HepG2 (cell line): ENCODE measurements around the gene GLB1L. TPM values are rescaled to one million over a fixed set of nuclear protein-coding genes. Genes with fewer than 3 reads are reported as not detected.
A peak's percentile ranks its signal among the peaks of the same experiment; 100 is the strongest.

ENCODE experiments used
- MAF1 ChIP-seq: sonication (generic); formaldehyde crosslinking; IDR thresholded peaks from 2 replicates; pipeline ENCODE4 v1.5.0; 2020; ENCODE audit warnings: missing genetic modification reagents, borderline replicate concordance
- MZF1 ChIP-seq: sonication (generic); formaldehyde crosslinking; IDR thresholded peaks from 2 replicates; pipeline ENCODE4 v1.8.1; 2023; ENCODE audit warnings: mild to moderate bottlenecking, missing genetic modification reagents, borderline replicate concordance
- RORA ChIP-seq: sonication (generic); formaldehyde crosslinking; IDR thresholded peaks from 2 replicates; pipeline ENCODE4 v1.5.0; 2020; ENCODE audit warnings: mild to moderate bottlenecking, missing genetic modification reagents, moderate library complexity
- SP140L ChIP-seq: sonication (generic); formaldehyde crosslinking; IDR thresholded peaks from 2 replicates; pipeline ENCODE4 v1.4.0; 2020; ENCODE audit warnings: missing genetic modification reagents, borderline replicate concordance
- YY1 ChIP-seq: IDR thresholded peaks from 2 replicates; pipeline ENCODE4 v1.6.1; 2011; ENCODE audit warnings: low read length, low read depth, moderate library complexity, mild to moderate bottlenecking; ENCODE audit not compliant: insufficient read depth, insufficient replicate concordance
- ZFAT ChIP-seq: sonication (generic); formaldehyde crosslinking; conservative IDR thresholded peaks from 2 replicates; pipeline ENCODE4 v1.8.1; 2023; ENCODE audit warnings: missing genetic modification reagents, inconsistent platforms
- ZNF83 ChIP-seq: sonication (generic); formaldehyde crosslinking; IDR thresholded peaks from 2 replicates; pipeline ENCODE4 v1.4.0; 2020; ENCODE audit warnings: missing genetic modification reagents, mild to moderate bottlenecking, borderline replicate concordance
- polyA plus RNA-seq, 8 experiments: library from polyadenylated mRNA; depleted of rRNA in 3 of 8; stranded (reverse) in 7 of 8; unstranded in 1 of 8; fragments of >200 nt; fragmentation: Illumina TruSeq in 4 of 8; extraction: Trizol in 4 of 8; gene quantifications; 2 replicates each; pipeline versions ENCODE4 v1.2.1 to v1.2.3, GENCODE V29; 2011 to 2016; ENCODE audit warnings: low read depth in 4 of 8, missing spikeins in 1 of 8, mixed read lengths in 1 of 8; ENCODE audit not compliant: insufficient read depth in 1 of 8
- total RNA-seq, 5 experiments: library from RNA; depleted of rRNA; stranded (reverse); fragments of >200 nt; fragmentation: Illumina TruSeq; extraction: Trizol; gene quantifications; 2 replicates each; pipeline ENCODE4 v1.2.3, GENCODE V29; 2016; ENCODE audit warnings: low read depth in 1 of 5
- TF ChIP-seq, protein P1 (sequence below): sonication (generic); formaldehyde crosslinking; IDR thresholded peaks from 2 replicates; pipeline ENCODE4 v1.4.0; 2020; ENCODE audit warnings: mild to moderate bottlenecking, missing genetic modification reagents
- TF ChIP-seq, protein P2 (sequence below): sonication (generic); formaldehyde crosslinking; IDR thresholded peaks from 2 replicates; pipeline ENCODE4 v1.5.0; 2020; ENCODE audit warnings: mild to moderate bottlenecking, missing genetic modification reagents
- TF ChIP-seq, protein P3 (sequence below): sonication (generic); formaldehyde crosslinking; IDR thresholded peaks from 2 replicates; pipeline ENCODE4 v1.8.1; 2023; ENCODE audit warnings: mild to moderate bottlenecking, missing genetic modification reagents, borderline replicate concordance
- TF ChIP-seq, protein P4 (sequence below): sonication (generic); formaldehyde crosslinking; IDR thresholded peaks from 2 replicates; pipeline ENCODE4 v1.5.1; 2020; ENCODE audit warnings: missing genetic modification reagents, mild to moderate bottlenecking, borderline replicate concordance
- TF ChIP-seq, protein P5 (sequence below): sonication (generic); formaldehyde crosslinking; IDR thresholded peaks from 2 replicates; pipeline ENCODE4 v1.4.0; 2020; ENCODE audit warnings: mild to moderate bottlenecking, missing genetic modification reagents
- TF ChIP-seq, protein P6 (sequence below): sonication (generic); formaldehyde crosslinking; conservative IDR thresholded peaks from 2 replicates; pipeline ENCODE4 v1.8.0; 2022; ENCODE audit warnings: missing genetic modification reagents

The GLB1L gene
- total and polyA plus RNA-seq, 2 of the 13 experiments (the other 11 are each of a cell fraction or from before 2014, with no cell fraction given), result 6.8 to 7.3 TPM

DNA sequence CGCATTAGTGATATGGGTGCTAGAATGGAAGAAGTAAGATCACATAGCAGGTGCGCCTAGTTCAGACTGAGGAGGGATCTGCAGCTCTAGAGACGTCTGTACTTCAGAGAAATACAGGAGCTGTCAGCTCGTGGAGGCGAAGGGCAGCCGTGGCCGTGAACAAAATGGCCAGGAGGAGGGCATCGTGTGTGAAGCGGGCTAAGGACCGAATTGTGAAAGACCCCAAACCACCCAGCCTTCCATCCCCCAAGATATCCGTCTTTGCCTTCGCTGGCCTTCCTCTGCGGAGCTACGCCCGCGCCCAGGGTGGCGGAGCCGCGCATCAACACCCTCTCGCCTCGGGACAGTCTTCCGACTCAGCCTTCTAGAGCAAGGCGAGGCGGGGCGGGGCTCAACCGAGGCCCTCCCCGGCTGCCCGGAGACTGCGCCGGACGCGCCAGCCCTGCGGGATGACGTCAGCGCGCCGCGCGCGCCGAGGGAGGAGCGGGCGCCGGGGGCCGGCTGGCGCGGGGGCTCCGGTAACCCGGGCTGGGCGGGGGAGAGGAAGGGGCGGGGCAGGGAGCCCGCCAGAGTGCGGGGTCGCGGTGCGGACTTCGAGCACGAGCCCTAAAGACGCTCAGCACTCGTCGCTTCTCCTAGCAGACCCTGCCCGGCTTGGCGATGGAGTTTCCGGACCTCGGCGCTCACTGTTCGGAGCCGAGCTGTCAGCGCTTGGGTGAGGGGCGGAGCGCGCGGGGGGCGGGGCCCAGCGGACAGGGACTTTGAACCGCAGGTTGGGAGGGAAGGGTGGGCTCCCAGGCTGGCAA, 38.7 kb downstream of the GLB1L start, which contains the start of gene ZFAND2B (continued):
- no peak for TF ChIP-seq ZNF83
- TF ChIP-seq, protein P1, sequence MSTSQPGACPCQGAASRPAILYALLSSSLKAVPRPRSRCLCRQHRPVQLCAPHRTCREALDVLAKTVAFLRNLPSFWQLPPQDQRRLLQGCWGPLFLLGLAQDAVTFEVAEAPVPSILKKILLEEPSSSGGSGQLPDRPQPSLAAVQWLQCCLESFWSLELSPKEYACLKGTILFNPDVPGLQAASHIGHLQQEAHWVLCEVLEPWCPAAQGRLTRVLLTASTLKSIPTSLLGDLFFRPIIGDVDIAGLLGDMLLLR (CRISPR knock-in tag), result no peak
- peak; percentile 66; the same call in 1 of the 2 replicates for TF ChIP-seq SP140L
- TF ChIP-seq, protein P2, sequence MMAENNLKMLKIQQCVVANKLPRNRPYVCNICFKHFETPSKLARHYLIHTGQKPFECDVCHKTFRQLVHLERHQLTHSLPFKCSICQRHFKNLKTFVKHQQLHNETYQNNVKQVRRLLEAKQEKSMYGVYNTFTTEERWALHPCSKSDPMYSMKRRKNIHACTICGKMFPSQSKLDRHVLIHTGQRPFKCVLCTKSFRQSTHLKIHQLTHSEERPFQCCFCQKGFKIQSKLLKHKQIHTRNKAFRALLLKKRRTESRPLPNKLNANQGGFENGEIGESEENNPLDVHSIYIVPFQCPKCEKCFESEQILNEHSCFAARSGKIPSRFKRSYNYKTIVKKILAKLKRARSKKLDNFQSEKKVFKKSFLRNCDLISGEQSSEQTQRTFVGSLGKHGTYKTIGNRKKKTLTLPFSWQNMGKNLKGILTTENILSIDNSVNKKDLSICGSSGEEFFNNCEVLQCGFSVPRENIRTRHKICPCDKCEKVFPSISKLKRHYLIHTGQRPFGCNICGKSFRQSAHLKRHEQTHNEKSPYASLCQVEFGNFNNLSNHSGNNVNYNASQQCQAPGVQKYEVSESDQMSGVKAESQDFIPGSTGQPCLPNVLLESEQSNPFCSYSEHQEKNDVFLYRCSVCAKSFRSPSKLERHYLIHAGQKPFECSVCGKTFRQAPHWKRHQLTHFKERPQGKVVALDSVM, result no peak
- TF ChIP-seq RORA (CRISPR knock-in tag), result no peak
- TF ChIP-seq, protein P3, sequence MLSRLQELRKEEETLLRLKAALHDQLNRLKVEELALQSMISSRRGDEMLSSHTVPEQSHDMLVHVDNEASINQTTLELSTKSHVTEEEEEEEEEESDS (CRISPR knock-in tag), result peak; percentile 71; the same call in 1 of the 2 replicates
- TF ChIP-seq ZFAT (CRISPR knock-in tag), result no peak
- TF ChIP-seq, protein P4, sequence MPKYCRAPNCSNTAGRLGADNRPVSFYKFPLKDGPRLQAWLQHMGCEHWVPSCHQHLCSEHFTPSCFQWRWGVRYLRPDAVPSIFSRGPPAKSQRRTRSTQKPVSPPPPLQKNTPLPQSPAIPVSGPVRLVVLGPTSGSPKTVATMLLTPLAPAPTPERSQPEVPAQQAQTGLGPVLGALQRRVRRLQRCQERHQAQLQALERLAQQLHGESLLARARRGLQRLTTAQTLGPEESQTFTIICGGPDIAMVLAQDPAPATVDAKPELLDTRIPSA, result peak; percentile 87; the same call in 1 of the 2 replicates
- TF ChIP-seq MZF1 (CRISPR knock-in tag), result no peak
- TF ChIP-seq, protein P5, sequence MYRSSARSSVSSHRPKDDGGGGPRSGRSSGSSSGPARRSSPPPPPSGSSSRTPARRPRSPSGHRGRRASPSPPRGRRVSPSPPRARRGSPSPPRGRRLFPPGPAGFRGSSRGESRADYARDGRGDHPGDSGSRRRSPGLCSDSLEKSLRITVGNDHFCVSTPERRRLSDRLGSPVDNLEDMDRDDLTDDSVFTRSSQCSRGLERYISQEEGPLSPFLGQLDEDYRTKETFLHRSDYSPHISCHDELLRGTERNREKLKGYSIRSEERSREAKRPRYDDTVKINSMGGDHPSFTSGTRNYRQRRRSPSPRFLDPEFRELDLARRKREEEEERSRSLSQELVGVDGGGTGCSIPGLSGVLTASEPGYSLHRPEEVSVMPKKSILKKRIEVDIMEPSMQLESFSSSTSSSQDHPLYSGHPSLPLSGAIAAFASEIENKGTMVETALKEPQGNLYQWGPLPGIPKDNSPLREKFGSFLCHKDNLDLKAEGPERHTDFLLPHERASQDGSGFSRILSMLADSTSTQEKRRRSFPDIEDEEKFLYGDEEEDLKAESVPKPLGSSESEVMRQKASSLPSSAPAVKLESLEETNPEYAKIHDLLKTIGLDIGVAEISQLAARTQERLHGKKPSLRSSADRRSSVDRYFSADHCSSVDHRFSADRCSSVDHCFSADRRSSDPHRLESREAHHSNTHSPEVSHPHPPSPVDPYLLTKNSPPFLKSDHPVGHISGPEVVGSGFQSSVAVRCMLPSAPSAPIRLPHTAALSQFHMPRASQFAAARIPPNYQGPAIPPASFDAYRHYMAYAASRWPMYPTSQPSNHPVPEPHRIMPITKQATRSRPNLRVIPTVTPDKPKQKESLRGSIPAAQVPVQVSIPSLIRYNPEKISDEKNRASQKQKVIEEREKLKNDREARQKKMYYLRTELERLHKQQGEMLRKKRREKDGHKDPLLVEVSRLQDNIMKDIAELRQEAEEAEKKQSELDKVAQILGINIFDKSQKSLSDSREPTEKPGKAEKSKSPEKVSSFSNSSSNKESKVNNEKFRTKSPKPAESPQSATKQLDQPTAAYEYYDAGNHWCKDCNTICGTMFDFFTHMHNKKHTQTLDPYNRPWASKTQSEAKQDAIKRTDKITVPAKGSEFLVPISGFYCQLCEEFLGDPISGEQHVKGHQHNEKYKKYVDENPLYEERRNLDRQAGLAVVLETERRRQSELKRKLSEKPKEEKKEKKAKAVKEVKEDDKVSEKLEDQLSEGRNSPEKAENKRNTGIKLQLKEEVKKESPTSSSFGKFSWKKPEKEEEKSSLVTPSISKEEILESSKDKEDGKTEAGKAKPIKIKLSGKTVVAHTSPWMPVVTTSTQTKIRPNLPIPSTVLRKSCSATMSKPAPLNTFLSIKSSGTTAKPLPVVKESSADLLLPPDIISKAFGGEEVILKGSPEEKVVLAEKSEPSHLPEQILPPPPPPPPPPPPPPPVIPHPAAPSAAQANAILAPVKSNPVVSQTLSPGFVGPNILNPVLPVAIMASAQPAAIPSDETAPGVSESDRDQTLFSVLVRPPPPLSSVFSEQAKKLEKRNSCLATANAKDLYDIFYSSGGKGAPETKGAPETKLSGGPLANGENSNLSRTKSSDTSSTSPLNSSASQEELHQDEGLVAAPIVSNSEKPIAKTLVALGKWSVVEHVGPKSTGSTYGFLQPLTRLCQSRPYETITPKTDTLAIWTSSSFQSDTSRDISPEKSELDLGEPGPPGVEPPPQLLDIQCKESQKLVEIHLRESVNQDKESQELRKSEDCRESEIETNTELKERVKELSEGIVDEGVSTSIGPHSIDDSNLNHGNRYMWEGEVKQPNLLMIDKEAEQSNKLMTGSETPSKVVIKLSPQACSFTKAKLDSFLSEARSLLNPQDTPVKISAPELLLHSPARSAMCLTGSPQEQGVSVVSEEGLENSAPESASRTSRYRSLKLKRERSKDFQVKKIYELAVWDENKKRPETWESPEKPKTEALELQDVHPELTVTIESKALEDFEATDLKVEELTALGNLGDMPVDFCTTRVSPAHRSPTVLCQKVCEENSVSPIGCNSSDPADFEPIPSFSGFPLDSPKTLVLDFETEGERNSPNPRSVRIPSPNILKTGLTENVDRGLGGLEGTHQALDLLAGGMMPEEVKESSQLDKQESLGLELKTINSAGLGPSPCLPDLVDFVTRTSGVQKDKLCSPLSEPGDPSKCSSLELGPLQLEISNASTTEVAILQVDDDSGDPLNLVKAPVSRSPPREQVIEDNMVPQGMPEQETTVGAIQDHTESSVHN (CRISPR knock-in tag), result peak; percentile 82; the same call in 1 of the 2 replicates
- peak; percentile 67 for TF ChIP-seq YY1
- TF ChIP-seq MAF1 (CRISPR knock-in tag), result peak; percentile 61; the same call in 1 of the 2 replicates
- TF ChIP-seq, protein P6, sequence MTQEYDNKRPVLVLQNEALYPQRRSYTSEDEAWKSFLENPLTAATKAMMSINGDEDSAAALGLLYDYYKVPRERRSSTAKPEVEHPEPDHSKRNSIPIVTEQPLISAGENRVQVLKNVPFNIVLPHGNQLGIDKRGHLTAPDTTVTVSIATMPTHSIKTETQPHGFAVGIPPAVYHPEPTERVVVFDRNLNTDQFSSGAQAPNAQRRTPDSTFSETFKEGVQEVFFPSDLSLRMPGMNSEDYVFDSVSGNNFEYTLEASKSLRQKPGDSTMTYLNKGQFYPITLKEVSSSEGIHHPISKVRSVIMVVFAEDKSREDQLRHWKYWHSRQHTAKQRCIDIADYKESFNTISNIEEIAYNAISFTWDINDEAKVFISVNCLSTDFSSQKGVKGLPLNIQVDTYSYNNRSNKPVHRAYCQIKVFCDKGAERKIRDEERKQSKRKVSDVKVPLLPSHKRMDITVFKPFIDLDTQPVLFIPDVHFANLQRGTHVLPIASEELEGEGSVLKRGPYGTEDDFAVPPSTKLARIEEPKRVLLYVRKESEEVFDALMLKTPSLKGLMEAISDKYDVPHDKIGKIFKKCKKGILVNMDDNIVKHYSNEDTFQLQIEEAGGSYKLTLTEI, result no peak
